CD1c-positive myeloid dendritic cell (primary cell): ENCODE measurements around the gene DYTN.
"Not testable (repeated sequence)": the region's sequence is repeated elsewhere in the genome, so short reads cannot be mapped to it uniquely, and the experiment has no call there.

ENCODE experiments used
- DNase-seq: peaks from one replicate; pipeline ENCODE4 v3.0.0-alpha.2; 2016; ENCODE audit errors: extremely low spot score

Gene DYTN, protein sequence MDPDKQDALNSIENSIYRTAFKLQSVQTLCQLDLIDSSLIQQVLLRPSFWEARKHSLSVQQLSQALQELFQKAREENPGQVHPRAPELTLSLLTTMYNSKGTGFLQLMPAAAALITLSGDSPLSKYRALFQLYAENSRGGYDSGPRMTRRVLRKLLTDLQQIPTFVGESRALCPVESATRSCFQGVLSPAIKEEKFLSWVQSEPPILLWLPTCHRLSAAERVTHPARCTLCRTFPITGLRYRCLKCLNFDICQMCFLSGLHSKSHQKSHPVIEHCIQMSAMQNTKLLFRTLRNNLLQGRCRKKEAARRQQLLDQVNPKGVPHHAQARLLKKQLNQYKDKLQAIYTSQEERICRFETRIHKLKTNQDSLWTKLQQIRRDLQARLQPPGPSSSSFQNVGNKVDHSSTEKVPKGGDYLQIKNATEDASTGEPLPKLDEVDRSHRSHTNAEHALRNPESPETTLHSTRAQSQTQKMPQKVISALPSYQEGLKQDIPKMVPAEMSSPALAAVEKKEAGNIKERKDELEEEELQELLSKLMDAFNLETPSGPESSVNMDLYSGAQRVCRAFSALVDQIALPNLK

DNA sequence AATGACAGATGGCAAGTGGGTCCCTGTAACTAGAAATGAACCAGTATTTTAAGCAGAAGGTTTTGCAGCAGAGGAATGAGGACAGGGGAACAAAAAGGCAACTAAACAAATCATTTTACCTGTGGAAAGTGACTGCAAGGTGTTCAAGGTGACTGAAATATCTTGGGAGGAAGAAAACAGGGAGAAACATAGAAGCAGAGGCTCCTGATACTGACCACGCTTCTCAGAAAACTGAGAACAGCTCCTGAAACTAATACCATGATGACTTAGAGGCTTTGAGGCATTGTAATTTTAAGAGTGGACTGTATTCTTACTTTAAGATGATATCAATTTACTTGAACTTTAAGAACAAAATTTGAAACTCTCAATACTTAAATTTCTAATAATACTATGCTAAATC, at the start of gene DYTN:
Gene DYTN (minus strand): TSS at position 101 of the 400 bp plus-strand sequence. CDS start 117 bp downstream, outside the sequence.
- no peak for DNase-seq

- no peak for DNase-seq
Observed at GRCh38 chr2:206766057-206766930, 48.1 kb upstream of the DYTN start.

DNA sequence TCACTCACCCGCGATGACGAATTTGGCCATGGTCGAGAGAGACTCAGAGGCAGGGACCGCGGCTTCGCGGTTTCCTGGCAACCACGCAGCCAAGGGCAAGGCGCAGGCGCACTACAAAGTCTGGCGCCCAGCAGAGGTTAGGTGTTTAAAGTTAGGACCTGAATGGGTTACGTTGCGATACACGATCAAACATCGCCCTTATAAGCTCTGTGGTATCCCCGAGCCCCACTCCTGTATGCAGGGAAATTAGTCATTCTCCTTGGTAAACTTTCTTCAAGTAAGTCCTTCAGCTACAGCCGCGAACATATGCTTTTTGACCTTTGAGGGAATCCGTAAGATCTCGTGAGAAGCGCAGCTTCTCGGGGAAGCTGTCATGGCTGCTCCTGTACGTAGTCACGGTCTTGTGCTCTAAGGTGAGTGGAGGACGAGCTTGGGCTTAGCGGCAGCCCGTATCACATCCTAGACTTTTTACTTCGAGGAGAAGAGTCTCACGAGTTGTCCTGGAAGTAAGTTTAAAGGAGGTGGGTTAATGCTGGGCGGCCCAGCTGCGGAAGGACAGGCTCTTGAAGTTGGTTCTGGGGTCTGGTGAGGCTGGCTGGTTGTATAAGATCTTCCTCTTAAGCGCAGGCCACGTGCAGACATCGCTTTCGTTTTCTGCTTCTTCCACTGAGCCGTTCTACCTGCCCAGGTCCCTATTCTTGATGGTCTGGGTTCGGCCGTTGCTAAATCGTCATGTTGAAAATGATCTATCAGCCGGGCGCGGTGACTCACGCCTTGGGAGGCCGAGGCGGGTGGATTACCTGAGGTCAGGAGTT, 47.3 kb upstream of the DYTN start, which contains the start of the genes FASTKD2 and MDH1B:
Gene FASTKD2 (plus strand): TSS at position 365 of the 815 bp plus-strand sequence. CDS start 1,088 bp downstream, outside the sequence.
Gene MDH1B (minus strand): TSS at position 87 of the 815 bp plus-strand sequence. CDS start 57 bp downstream, at position 30.
- peak; percentile 94 for DNase-seq

DNA sequence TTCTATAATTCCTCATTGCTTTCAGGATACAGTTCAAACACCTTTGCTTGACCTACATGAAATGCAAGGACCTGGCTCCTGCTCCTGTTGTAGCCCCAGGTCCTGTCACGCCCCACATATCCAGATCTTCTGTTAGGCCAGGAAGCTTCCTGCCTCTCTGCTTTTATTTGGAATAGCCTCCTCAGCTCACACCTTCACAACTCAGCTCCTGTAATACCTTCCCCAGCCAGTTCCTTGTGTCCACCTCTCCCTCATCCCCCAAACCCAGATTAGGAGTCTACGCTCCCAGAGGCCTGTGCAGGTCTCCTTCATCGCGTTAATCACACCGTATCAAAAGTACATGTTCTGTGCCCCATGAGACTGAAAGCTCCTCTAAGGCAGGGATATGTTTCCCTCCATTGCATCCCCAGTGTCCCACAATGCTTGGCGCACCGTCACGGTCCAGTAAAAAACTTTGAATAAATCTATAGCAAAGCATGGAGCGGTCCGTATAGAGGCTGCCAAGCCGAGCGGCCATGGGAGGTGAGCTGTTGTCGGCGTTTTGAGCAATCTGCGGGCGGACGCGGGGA, 46.6 kb upstream of the DYTN start:
- no peak for DNase-seq

DNA sequence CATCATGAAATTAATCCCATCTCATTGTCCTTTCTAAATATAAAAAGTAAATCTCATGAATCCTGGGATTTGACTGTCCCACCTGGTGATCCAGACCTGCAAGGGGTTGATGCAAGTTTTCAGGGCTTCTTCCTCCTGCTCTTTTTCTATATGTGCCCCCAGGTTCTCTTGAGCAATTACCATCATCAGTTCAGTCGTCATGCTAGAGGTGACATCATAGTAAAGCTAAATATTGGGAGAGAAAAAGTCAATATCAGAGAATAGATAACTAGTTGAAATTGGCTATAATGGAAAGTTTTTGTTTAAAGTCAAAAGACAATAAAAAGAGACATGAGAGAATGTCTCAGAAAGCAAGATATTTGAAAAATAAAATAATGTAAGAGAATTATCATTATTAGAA, 38.6 kb upstream of the DYTN start:
- DNase-seq: no peak

DNA sequence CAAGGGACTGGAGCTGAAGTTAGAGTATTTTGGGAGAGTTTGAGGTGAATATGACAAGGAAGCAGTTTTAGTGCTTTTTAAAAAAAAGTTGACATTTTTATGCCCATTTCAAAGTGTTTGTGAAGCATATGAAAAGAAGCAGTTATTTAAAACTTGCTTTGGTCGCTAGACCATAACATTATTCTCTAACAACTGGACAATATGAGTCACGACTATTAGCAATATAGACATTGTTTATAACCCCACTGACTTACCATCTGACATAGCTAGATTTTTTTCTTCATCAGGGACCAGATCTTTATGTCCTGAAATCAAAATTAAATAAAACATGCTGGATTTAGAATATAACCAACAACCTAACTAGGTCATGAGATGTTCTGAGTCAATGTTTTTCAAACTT, 22.6 kb upstream of the DYTN start:
- DNase-seq: no peak

DNA sequence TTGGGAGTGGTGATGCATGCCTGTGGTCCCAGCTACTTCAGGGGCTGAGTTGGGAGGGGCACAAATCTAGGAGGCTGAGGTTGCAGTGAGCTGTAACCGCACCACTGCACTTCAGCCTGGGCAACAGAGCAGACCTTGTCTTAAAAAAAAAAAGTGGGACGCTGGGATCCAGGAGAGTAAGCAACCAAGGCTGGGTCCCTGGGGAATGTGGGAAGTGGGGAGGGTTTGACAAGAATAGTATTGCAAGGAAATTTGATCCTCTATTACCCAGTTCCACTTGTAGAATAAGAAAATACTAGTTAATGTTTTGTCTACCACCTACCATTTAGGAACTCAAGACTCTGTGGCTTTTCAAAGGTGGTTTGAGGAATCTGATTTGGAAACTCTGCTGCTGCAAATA, 21.1 kb upstream of the DYTN start:
- DNase-seq: no peak

GRCh38 chr2:206736935-206737334, 18.7 kb upstream of the DYTN start:
- no peak for DNase-seq

DNA sequence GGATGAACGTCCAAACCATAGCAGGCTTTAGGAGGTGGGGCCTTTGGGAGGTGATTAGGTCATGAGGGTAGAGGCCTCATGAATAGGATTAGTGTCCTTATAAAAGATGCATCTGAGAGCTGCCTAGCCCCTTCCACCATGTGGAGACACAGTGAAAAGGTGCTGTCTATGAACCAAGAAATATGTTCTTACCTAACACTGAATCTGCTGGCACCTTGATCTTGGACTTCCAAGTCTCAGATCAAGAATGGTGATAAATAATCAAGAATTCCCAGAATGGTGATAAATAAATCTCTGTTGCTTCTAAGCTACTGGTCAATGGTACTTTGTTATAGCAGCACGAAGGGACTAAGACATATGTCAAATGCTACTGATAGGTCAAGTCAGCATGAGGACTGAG, 15.1 kb upstream of the DYTN start:
- no peak for DNase-seq

GRCh38 chr2:206728277-206729199, 10.3 kb upstream of the DYTN start:
- peak; percentile 56 for DNase-seq

- DNase-seq: no peak
Observed at GRCh38 chr2:206727287-206727686, 9.1 kb upstream of the DYTN start.

- DNase-seq: no peak
Observed at GRCh38 chr2:206723288-206723687, 5.1 kb upstream of the DYTN start.

- no peak for DNase-seq
Observed at GRCh38 chr2:206721256-206721920, 3.2 kb upstream of the DYTN start.

DNA sequence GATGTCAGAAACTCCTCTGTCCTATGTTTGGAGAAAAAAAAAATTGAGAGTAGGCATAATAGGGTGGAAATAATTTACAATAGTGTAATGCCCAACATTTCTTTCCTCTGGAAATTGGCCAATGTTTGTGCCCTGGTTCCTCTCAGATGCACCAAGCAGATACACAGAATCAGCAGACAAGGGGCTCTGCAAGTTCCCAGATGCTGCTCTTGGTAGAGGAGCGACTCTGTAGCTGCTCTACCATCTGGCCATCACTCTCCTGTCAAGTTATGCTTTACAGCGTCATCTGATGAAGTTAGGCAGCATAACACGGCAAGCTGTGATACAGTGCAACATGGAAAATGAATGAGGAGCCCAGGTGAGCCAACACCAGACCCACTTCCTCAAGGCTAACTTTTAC, 1.6 kb downstream of the DYTN start:
- no peak for DNase-seq

- DNase-seq: not testable (repeated sequence)
Observed at GRCh38 chr2:206715183-206715582, 3.0 kb downstream of the DYTN start.

DNA sequence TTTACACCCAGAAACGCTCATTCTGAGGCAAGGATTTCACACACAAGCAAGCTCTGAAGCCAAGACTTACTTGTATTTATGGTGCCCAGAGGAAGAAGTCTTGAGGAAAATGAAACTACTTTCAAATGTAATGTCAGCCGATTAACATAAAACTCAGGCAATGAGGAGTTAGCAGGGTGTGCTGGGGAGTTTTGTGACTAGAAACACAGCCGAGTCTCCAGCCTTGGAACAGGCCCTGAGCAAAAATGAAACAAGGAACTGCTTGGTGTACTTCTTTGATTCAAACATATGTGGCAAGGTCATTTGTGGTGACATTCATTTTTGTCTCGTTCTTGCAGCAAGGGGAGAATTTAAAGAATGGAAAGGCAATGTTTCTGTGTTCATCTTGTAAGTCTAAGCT, 4.5 kb downstream of the DYTN start:
- peak; percentile 63 for DNase-seq

GRCh38 chr2:206708286-206708685, 9.9 kb downstream of the DYTN start:
- DNase-seq: no peak

DNA sequence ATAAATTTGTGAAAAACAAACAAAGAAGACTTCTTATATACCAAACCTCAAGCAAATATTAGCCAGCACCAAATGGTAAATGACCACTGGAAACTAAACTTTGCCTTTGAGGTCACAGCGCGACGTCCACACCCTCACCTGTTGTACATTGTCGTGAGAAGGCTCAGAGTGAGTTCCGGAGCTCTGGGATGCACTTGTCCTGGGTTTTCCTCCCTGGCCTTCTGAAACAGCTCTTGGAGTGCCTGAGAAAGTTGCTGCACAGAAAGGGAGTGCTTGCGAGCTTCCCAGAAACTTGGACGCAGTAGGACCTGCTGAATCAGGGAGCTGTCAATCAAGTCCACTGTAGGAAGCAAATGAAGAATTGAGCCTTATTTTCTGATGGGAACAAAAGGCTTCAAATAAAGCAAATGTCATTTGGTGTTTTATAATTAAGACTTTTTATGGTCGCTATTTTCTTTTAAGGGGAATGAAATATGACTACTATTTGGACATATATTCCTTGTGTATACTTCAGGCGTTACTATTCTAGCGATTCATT, 11.0 kb downstream of the DYTN start:
- DNase-seq: no peak
